ENCODE results near the gene BEST3.

The BEST3 gene

GRCh38 chr12:69633061-69633460 is 66.0 kb downstream of the BEST3 start:
- TF ChIP-seq CTCF (IDR thresholded peaks at IDR 0.05; ENCODE audit: low read depth, low read length) = no peak
- in situ Hi-C loops (cut with HindIII; ENCODE audit: low sequenced_read_pairs) = no loop called here

GRCh38 chr12:69630191-69630590 is 68.9 kb downstream of the BEST3 start:
- in situ Hi-C loops (cut with HindIII; ENCODE audit: low sequenced_read_pairs) = no loop called here
- H3K4me3 ChIP-seq (ENCODE audit: low read depth, low read length) = no peak overlapping the region
- TF ChIP-seq CTCF (IDR thresholded peaks at IDR 0.05; ENCODE audit: low read depth, low read length) = peak; percentile 31
- no peak for DNase-seq (ENCODE audit: low read depth, low spot score)

More at GRCh38 chr12:69633061-69633460, 66.0 kb downstream of the BEST3 start:
- DNase-seq (ENCODE audit: low read depth, low spot score) = no peak
- no peak overlapping the region for H3K4me3 ChIP-seq (ENCODE audit: low read depth, low read length)

- H3K4me3 ChIP-seq (ENCODE audit: low read depth, low read length) = no peak overlapping the region
- in situ Hi-C loops (cut with HindIII; ENCODE audit: low sequenced_read_pairs) = no loop called here
Observed at GRCh38 chr12:69627501-69627900, 71.6 kb downstream of the BEST3 start.

GRCh38 chr12:69623970-69624369 is 75.1 kb downstream of the BEST3 start:
- no peak for DNase-seq (ENCODE audit: low read depth, low spot score)
- in situ Hi-C loops (cut with HindIII; ENCODE audit: low sequenced_read_pairs) = no loop called here
- no peak overlapping the region for H3K4me3 ChIP-seq (ENCODE audit: low read depth, low read length)
- no peak for TF ChIP-seq CTCF (IDR thresholded peaks at IDR 0.05; ENCODE audit: low read depth, low read length)

More at GRCh38 chr12:69627501-69627900, 71.6 kb downstream of the BEST3 start:
- no peak for DNase-seq (ENCODE audit: low read depth, low spot score)
- no peak for TF ChIP-seq CTCF (IDR thresholded peaks at IDR 0.05; ENCODE audit: low read depth, low read length)

- in situ Hi-C loops (cut with HindIII; ENCODE audit: low sequenced_read_pairs) = no loop called here
- TF ChIP-seq CTCF (IDR thresholded peaks at IDR 0.05; ENCODE audit: low read depth, low read length) = no peak
- no peak overlapping the region for H3K4me3 ChIP-seq (ENCODE audit: low read depth, low read length)
- no peak for DNase-seq (ENCODE audit: low read depth, low spot score)
Observed at GRCh38 chr12:69621551-69621950, 77.6 kb downstream of the BEST3 start.

- no peak overlapping the region for H3K4me3 ChIP-seq (ENCODE audit: low read depth, low read length)
- no peak for DNase-seq (ENCODE audit: low read depth, low spot score)
- TF ChIP-seq CTCF (IDR thresholded peaks at IDR 0.05; ENCODE audit: low read depth, low read length) = no peak
- in situ Hi-C loops (cut with HindIII; ENCODE audit: low sequenced_read_pairs) = no loop called here
Observed at GRCh38 chr12:69620921-69621320, 78.2 kb downstream of the BEST3 start.

- DNase-seq (ENCODE audit: low read depth, low spot score) = no peak
- H3K4me3 ChIP-seq (ENCODE audit: low read depth, low read length) = no peak overlapping the region
- in situ Hi-C loops (cut with HindIII; ENCODE audit: low sequenced_read_pairs) = no loop called here
- TF ChIP-seq CTCF (IDR thresholded peaks at IDR 0.05; ENCODE audit: low read depth, low read length) = no peak
Observed at GRCh38 chr12:69620077-69620476, 79.0 kb downstream of the BEST3 start.
